OCI-LY7 (cell line): ENCODE results near the gene CFAP100. TPM values are rescaled to one million over a fixed set of nuclear protein-coding genes. Genes with fewer than 3 reads are reported as not detected.

Experiments
- BruUV-seq: library from RNA; stranded (reverse); fragments of 400-500 nt; replicated peaks from 2 replicates; lab custom pipeline; 2021; lab: Mats Ljungman, UMichigan
- CTCF ChIA-PET: fragments of 300-600 bp; sonication (Branson Sonifier 250); formaldehyde crosslinking; loops from one replicate; lab custom pipeline; 2022; ENCODE audit warnings: antibody characterized with exemption; ENCODE audit not compliant: unreplicated experiment; lab: Charles Lee
- POLR2A ChIA-PET: fragments of 300-600 bp; sonication (Branson Sonifier 250); formaldehyde crosslinking; loops from one replicate; lab custom pipeline; 2022; ENCODE audit warnings: antibody characterized with exemption; lab: Charles Lee
- DNase-seq: peaks from one replicate; pipeline ENCODE4 v3.0.0-alpha.2; 2015; ENCODE audit warnings: low spot score
- H2AFZ ChIP-seq: fragments of 200-600 bp; sonication (generic), shearing (Covaris generic); 2 replicates; pipeline ENCODE4 v1.6.1; 2014; ENCODE audit warnings: mild to moderate bottlenecking, antibody characterized with exemption, low read length, moderate library complexity
- H3K27ac ChIP-seq: fragments of 200-600 bp; sonication (generic); 2 replicates; pipeline ENCODE4 v1.5.1; 2014; ENCODE audit warnings: mixed run types, low read depth, mild to moderate bottlenecking, moderate library complexity, low read length, inconsistent platforms; ENCODE audit not compliant: poor library complexity, severe bottlenecking
- H3K36me3 ChIP-seq: fragments of 200-600 bp; sonication (generic); 2 replicates; pipeline ENCODE4 v1.6.1; 2014; ENCODE audit warnings: mild to moderate bottlenecking, antibody characterized with exemption, low read length, moderate library complexity, mixed read lengths; ENCODE audit not compliant: insufficient read depth
- H3K4me1 ChIP-seq: fragments of 200-600 bp; sonication (generic); 2 replicates; pipeline ENCODE4 v1.5.1; 2014; ENCODE audit warnings: mild to moderate bottlenecking, low read length; ENCODE audit not compliant: insufficient read depth, poor library complexity, severe bottlenecking
- H3K4me2 ChIP-seq: fragments of 200-600 bp; sonication (generic); 2 replicates; pipeline ENCODE4 v1.6.1; 2014; ENCODE audit warnings: mild to moderate bottlenecking, low read length
- H3K4me3 ChIP-seq: fragments of 200-600 bp; sonication (generic); 2 replicates; pipeline ENCODE4 v1.5.1; 2014; ENCODE audit warnings: mild to moderate bottlenecking, low read depth, low read length; ENCODE audit not compliant: poor library complexity, severe bottlenecking
- H3K79me2 ChIP-seq: fragments of 200-600 bp; sonication (generic); 2 replicates; pipeline ENCODE4 v1.6.1; 2016; ENCODE audit warnings: low read depth, mild to moderate bottlenecking, low read length, moderate library complexity, mixed read lengths; ENCODE audit not compliant: insufficient read depth
- H3K9me2 ChIP-seq: fragments of 200-600 bp; sonication (generic); 2 replicates; pipeline ENCODE4 v1.6.1; 2016; ENCODE audit warnings: mild to moderate bottlenecking, low read length, mixed read lengths; ENCODE audit not compliant: insufficient read depth
- H3K9me3 ChIP-seq: fragments of 200-600 bp; sonication (generic); 2 replicates; pipeline ENCODE4 v1.6.1; 2014; ENCODE audit warnings: mild to moderate bottlenecking, mixed run types, low read length, mixed read lengths
- H4K20me1 ChIP-seq: fragments of 200-600 bp; sonication (generic); 2 replicates; pipeline ENCODE4 v1.6.1; 2014; ENCODE audit warnings: mild to moderate bottlenecking, antibody characterized with exemption, low read length, moderate library complexity, mixed read lengths; ENCODE audit not compliant: insufficient read depth
- CTCF ChIP-seq: fragments of 200-600 bp; sonication (generic); conservative IDR thresholded peaks from 2 replicates; pipeline ENCODE4 v1.5.1; 2014; ENCODE audit warnings: mild to moderate bottlenecking, antibody characterized with exemption, low read length, moderate library complexity, mixed read lengths
- EZH2phosphoT487 ChIP-seq: fragments of 200-600 bp; sonication (generic); IDR thresholded peaks from 2 replicates; pipeline ENCODE4 v1.6.1; 2018; ENCODE audit warnings: low read depth, borderline replicate concordance, mild to moderate bottlenecking, mixed run types, antibody characterized with exemption, low read length, moderate library complexity, mixed read lengths
- intact Hi-C: fragments of 100-400 bp; cut with micrococcal nuclease; formaldehyde crosslinking; loops from one replicate; pipeline ENCODE4 v1.10.0; 2022; ENCODE audit not compliant: unreplicated experiment
- total RNA-seq, 2 experiments: library from RNA; depleted of rRNA in 1 of 2; stranded (reverse); fragments of >200 nt in 1 of 2; shearing (Covaris generic) in 1 of 2; gene quantifications; 2 replicates each; pipeline ENCODE4 v1.2.3, GENCODE V29; 2014 to 2022

CFAP100 gene
- total RNA-seq, 2 experiments from 2014 or later = not detected

GRCh38 chr3:126474498-126475412, 80.0 kb downstream of the CFAP100 start:
- POLR2A ChIA-PET = no interaction called here

GRCh38 chr3:126475413-126476114, 80.9 kb downstream of the CFAP100 start, which contains the start of gene ZXDC:
Gene ZXDC, minus strand, starts transcription at chr3:126475891. Its CDS starts 26 bp downstream, at chr3:126475865.
- Histone ChIP-seq H4K20me1 (peaks cover 15% of the 10 kb centered on the region; the same call in 1 of the 2 replicates), H3K36me3 (peaks cover 24% of the 10 kb centered on the region), H3K4me2 (peak within 1 kb of the TSS; percentile 85), H3K27ac (peak within 1 kb of the TSS; percentile 34), H3K4me3 (peak within 1 kb of the TSS; percentile 76), H3K9me2 (no peaks in the 10 kb centered on the region), H2AFZ (peak within 1 kb of the TSS; percentile 89), H3K79me2 (peaks cover 29% of the 10 kb centered on the region), H3K9me3 (no peaks in the 10 kb centered on the region), H3K4me1 (peaks cover 35% of the 10 kb centered on the region)
- peak; percentile 45; the same call in 1 of the 2 replicates for TF ChIP-seq CTCF
- TF ChIP-seq EZH2phosphoT487 = no peak
- no TSS peak for BruUV-seq
- ChIA-PET POLR2A (no interaction called here), CTCF (interaction anchor here (0.6 kb wide), 1 partner anchor 305 kb away, joined by 3 read pairs; no protein-coding TSS in a partner anchor)
- peak; percentile 94 for DNase-seq
- intact Hi-C loops = loop anchor here (1.0 to 10.0 kb wide), 3 partner anchors 118 to 229 kb away; partner anchors contain the start of gene KLF15

More at GRCh38 chr3:126474498-126475412, 80.0 kb downstream of the CFAP100 start:
- Histone ChIP-seq H3K4me3 (peak overlapping the region; percentile 76), H3K4me2 (peak overlapping the region; percentile 85), H3K36me3 (peaks cover 32% of the 10 kb centered on the region), H4K20me1 (peaks cover 15% of the 10 kb centered on the region; the same call in 1 of the 2 replicates), H3K9me3 (no peaks in the 10 kb centered on the region), H3K9me2 (no peaks in the 10 kb centered on the region), H2AFZ (no peak overlapping the region), H3K27ac (peak overlapping the region; percentile 34), H3K79me2 (peaks cover 29% of the 10 kb centered on the region), H3K4me1 (peaks cover 35% of the 10 kb centered on the region)
- TF ChIP-seq CTCF (no peak), EZH2phosphoT487 (no peak)
- CTCF ChIA-PET = no interaction called here
- intact Hi-C loops = loop anchor here (1.0 to 10.0 kb wide), 3 partner anchors 117 to 228 kb away; partner anchors contain the start of gene KLF15
- peak; percentile 52 for DNase-seq
- BruUV-seq = no TSS peak
